ENCODE measurements around the gene SPAG9.
"Not testable (repeated sequence)": the region's sequence is repeated elsewhere in the genome, so short reads cannot be mapped to it uniquely, and the experiment has no call there.

SPAG9 gene

GRCh38 chr17:50954641-50955121 lies 166.0 kb downstream of the SPAG9 start:
- no peak for DNase-seq (ENCODE audit: low read depth, low spot score)

DNA sequence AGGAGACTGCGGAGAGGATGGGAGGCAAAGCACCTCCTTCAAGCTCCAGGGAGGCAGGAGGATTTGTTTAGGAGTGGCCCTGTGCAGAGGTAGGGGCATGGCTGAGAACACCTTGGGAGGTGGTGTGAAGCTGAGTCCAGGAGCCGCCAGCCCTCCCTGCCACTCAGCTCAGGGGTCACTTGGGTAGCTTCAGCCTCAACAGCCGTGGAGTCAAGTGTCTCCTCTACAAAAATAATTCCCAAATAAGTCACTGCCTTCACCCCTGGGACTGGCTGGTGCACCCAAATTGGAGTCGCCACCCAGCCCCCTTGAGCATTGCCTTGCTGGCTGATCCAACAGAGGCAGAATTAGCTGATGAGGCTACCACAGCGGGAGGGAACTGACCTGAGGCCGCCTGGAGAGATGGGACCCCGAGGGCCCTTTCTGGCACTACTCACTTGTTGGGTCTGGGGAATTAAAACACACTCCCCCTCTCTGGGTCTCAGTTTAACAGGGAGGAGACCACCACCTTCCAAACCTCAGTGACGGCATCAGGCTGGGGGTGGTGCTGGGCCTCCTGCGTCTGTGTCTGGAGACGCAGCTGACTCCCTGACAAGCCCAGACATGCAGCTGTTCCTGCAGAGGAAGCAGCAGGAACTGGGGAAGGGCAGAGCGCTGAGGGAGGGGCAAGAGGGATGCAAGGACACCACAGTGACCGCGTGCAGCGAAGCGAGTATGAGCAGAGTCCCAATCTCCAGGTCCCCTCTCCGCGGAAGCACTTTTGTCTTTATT lies 166.7 kb downstream of the SPAG9 start:
- no peak for DNase-seq (ENCODE audit: low read depth, low spot score)

- DNase-seq (ENCODE audit: low read depth, low spot score) = no peak
These were observed 167.2 kb downstream of the SPAG9 start for GRCh38 chr17:50953518-50953830.

DNA sequence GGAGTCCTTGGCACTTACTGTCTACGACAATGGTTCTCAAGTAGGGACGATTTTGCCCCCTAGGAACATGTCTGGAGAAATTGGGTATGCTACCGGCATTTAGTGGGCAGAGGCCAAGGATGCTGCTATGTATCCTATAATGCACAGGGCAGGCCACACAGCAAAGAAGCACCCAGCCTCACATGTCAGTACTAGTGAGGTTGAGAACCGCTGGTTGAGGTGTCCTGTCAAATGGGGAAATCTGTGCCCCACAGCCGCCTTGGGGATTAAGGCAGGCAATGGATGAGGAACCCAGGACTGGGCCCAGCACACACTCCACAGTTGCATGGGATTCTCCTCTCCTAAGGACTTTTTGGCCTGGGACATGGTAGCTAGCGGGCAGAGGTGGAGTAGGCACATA lies 167.8 kb downstream of the SPAG9 start:
- no peak for DNase-seq (ENCODE audit: low read depth, low spot score)

GRCh38 chr17:50952013-50952412 lies 168.7 kb downstream of the SPAG9 start:
- no peak for DNase-seq (ENCODE audit: low read depth, low spot score)

DNA sequence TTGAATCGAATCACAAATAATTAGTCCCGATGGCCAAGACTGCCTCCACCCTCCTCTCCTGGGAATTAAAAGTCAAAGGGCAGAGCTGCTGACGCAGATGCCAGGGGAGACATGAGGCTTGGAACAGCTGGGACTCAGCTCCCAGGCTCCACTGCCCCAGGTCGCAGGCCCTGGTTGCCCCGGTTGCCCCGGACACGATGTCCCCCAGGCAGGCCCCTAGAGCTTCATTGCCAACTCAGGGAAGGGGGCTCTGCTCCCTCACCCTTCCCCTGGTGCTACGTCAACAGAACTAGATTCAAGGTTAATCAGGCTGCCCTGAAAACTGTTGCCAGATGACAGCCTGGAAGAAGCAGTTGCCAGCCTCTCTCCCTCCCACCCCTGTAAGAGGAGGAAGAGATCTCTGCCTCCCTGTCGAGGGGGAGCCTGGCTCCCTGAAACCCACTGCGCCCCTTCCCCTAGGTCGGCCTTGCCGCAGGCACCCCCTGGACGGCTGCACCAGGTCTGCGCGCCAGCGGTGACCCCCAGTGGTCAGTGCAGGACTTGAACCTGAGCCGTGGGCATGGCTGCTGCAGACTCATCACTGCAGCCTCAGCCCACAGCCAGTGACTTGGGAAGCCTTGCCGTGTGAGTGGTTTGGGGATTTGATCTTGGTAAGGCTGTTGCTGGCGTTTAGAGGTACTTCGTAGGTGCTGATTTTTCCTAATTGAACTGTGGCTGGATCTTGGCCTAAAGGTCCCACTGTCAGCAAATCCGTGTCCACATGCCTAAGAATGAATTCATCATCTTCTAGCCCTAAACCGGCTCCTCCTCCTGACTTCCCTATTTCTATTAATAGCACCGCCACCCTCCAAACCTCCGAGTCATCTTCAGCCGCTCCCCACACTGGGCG lies 170.4 kb downstream of the SPAG9 start:
- no peak for DNase-seq (ENCODE audit: low read depth, low spot score)

GRCh38 chr17:50949128-50949988 lies 171.3 kb downstream of the SPAG9 start:
- DNase-seq (ENCODE audit: low read depth, low spot score) = no peak

GRCh38 chr17:50948711-50949110 lies 172.0 kb downstream of the SPAG9 start:
- no peak for DNase-seq (ENCODE audit: low read depth, low spot score)

GRCh38 chr17:50947782-50948543 lies 172.7 kb downstream of the SPAG9 start:
- no peak for DNase-seq (ENCODE audit: low read depth, low spot score)

DNA sequence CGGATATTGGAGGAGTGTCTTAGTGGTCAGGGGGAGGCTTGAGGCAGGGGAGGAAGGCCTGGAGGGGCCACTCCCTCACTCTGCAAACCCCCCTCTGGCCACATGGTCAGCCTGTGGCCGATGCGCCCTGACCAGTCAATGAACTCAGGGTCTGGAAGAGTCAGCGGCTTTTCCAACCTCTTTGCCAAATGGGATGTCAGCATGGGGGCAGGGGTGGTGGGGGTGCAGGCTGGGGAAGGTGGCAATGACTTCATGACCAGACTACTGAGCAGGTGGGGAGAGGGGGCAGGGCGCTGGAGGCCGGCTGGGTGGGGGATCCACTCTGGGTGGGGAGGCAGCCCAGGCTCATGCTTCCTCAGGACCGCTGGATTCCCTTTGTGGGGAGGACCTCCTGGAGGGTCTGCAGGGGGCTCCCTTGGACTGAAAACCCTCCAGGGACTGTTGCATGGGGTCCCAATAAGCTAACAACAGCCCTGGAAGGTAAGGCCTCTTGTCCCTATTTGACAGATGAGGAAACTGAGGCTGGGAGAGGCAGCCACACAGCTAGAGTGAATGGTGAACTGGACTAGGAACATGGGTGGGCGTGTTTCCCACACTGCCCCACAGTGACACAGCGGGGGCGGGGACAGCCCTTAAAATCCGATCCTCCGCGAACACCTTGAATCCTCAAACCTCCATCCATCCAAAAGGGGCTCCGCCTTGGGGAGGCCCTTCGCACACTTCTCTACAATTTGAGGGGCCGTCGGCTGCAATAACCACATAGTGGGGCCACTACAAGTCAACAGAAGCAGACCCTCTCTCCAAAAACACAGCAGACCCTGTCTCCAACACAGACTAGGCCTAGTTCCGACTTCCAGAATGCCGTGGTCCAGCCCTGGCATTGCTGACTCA lies 173.5 kb downstream of the SPAG9 start:
- no peak for DNase-seq (ENCODE audit: low read depth, low spot score)

DNA sequence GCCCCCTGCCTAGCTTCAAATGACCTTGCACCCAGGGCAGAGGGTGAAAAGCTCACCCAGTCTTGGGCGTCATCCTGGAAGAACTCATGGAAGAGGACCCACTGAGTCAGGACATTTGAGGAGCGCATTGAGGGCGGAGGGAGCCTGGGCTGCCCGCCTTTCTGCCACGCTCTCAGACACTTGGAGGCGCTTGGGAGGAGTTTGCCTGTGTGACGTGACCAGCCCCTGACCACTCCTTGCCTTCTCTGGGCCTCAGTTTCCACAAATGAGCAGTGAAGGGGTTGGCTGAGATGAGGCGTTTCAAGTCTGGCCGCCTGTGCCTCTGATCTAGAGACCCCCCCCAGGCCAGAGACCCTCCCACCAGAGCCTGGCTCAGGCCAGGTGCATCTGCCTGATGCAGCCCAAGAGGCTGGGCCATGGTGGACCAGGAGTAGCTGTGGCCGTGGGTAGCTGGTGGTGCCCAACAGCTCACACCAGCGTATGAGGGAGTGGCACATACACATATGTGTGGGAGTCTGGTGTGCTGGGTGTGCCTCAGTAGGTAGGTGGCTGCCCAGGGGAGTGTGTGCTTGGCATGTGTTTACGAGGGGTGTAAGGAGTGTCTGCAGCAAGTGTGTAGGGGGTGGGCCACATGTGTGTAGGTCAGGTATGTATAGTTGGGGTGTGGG lies 174.3 kb downstream of the SPAG9 start:
- DNase-seq (ENCODE audit: low read depth, low spot score) = no peak

DNA sequence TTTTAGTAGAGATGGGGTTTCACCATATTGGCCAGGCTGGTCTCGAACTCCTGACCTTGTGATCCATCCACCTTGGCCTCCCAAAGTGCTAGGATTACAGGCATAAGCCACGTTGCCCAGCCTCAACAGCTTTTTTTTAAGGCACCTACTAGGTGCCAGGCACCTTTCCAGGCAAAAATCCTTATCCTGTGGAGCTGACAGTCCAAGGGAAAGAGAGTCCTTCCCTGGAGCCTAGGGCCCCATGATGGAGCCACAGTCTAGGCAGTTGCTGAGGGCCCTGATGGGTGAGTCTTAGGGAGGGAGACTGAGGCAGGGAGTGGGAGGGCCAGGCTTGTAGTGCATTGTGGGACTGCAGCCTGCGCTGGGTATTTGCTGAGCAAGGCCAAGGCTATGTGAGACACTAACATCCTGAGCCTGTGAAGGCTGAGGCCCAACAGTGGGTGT lies 174.9 kb downstream of the SPAG9 start:
- DNase-seq (ENCODE audit: low read depth, low spot score) = no peak

GRCh38 chr17:50944902-50945720 lies 175.6 kb downstream of the SPAG9 start:
- no peak for DNase-seq (ENCODE audit: low read depth, low spot score)

DNA sequence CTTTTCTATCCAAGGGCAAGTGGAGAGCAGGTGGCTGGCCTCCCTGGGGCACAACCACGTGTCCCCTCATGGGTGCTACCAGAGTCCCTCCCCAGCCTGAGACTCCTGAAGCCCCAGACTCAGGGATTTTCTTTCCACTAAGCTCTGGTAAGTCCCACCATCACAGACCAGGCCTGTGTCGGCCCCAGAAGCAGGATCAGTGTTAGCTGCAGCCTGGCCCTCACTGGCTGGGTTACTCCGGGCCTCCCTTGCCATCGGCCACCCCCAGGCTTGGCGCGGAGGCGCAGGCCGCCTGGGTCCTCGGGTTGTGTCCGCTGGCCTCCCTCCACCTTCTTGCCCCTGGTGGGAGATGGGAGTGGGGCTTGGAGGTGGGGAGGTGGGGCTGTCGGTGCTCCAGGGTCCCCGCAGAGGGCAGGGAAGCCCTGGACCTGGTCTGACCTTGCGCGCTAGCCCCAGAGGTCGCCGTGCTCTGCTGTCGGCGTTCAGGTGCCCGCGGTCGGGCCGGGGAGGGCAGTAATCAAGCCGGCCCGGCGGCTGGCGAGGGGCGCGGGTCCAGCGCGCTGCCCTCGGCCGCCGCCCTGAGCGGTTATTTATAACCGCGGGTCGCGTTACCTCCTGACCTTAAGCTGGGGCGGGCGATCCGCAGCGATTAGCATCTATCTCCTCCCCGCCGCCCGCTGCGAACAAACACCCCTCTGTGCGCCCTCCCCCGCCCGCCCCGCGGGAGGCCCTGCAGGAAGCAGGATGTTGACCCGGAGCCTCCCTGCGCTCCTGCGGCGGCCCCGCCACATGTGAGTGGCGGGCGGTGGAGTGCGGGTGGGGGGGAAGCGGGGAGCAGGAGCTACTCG lies 176.4 kb downstream of the SPAG9 start:
- peak; percentile 43 for DNase-seq (ENCODE audit: low read depth, low spot score)

GRCh38 chr17:50943575-50943933 lies 177.1 kb downstream of the SPAG9 start:
- DNase-seq (ENCODE audit: low read depth, low spot score) = no peak

GRCh38 chr17:50941676-50942048 lies 179.0 kb downstream of the SPAG9 start:
- DNase-seq (ENCODE audit: low read depth, low spot score) = not testable (repeated sequence)

DNA sequence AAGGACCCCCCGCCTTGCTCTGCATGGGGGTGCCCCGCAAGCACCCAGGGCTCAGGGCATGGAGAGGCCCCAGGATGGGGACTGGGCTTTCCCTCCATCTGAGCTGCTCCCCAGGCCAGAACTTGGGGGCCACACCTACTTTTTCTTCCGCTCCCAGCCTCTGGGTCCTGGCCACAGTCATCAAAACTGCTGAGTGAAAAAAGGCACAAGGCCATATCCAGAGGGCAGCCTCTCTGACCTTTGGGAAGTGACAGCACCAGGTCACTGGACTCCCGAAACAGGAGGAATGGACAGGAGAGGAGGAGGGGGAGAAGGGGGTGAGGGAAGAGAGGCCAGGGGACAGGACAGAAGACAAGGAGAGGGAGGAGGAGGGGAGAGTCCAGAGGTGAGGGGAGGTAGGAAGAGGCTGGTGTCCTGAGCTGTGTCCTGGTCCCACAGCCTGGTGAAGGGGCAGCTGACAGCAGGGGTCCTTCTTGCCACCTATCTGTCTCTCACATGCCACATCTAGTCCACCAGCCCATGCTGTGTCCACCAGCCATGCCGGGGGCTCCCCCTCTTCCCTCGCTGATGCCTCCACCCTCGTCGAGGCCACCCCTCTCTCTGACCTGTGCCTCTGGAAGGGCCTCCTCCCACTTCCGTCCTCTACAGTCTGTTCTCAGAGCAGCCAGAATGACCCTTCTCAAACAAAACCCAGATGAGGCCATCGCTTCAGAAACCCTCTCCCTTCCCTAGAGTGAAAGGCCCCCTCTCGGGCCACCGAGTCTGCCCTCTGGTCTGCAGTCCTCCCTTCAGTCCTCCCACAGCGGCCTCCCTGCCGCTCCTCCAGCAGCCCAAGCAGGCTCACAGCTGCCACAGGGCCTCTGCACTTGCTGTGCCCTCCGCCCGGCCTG lies 180.6 kb downstream of the SPAG9 start:
- DNase-seq (ENCODE audit: low read depth, low spot score) = no peak
